ENCODE measurements around the gene RBM47.
"Not testable (repeated sequence)": the region's sequence is repeated elsewhere in the genome, so short reads cannot be mapped to it uniquely, and the experiment has no call there.

Gene RBM47

GRCh38 chr4:40561543-40562177, 68.0 kb downstream of the RBM47 start:
- not testable (repeated sequence) for DNase-seq

- DNase-seq, result no peak
Observed at GRCh38 chr4:40559585-40560465, 69.8 kb downstream of the RBM47 start.

- no peak for DNase-seq
Observed at GRCh38 chr4:40557736-40558135, 71.9 kb downstream of the RBM47 start.

- DNase-seq, result no peak
Observed at GRCh38 chr4:40555176-40555900, 74.3 kb downstream of the RBM47 start.

GRCh38 chr4:40554641-40555040, 75.0 kb downstream of the RBM47 start:
- DNase-seq, result not testable (repeated sequence)

- DNase-seq, result no peak
Observed at GRCh38 chr4:40553995-40554394, 75.7 kb downstream of the RBM47 start.

- DNase-seq, result no peak
Observed at GRCh38 chr4:40552536-40552935, 77.1 kb downstream of the RBM47 start.

GRCh38 chr4:40551568-40552136, 78.0 kb downstream of the RBM47 start:
- DNase-seq, result not testable (repeated sequence)

GRCh38 chr4:40550948-40551462, 78.7 kb downstream of the RBM47 start:
- DNase-seq, result no peak

- DNase-seq, result no peak
Observed at GRCh38 chr4:40550196-40550595, 79.5 kb downstream of the RBM47 start.

- no peak for DNase-seq
Observed at GRCh38 chr4:40548256-40548655, 81.4 kb downstream of the RBM47 start.

- no peak for DNase-seq
Observed at GRCh38 chr4:40547789-40548132, 81.9 kb downstream of the RBM47 start.

- no peak for DNase-seq
Observed at GRCh38 chr4:40546969-40547788, 82.5 kb downstream of the RBM47 start.

GRCh38 chr4:40546506-40546905, 83.2 kb downstream of the RBM47 start:
- DNase-seq, result no peak

GRCh38 chr4:40545487-40545886, 84.2 kb downstream of the RBM47 start:
- DNase-seq, result not testable (repeated sequence)

- no peak for DNase-seq
Observed at GRCh38 chr4:40544221-40544620, 85.4 kb downstream of the RBM47 start.

GRCh38 chr4:40540800-40541199, 88.9 kb downstream of the RBM47 start:
- DNase-seq, result no peak

- no peak for DNase-seq
Observed at GRCh38 chr4:40536032-40536431, 93.6 kb downstream of the RBM47 start.

- no peak for DNase-seq
Observed at GRCh38 chr4:40531636-40532023, 98.0 kb downstream of the RBM47 start.

GRCh38 chr4:40530961-40531635, 98.6 kb downstream of the RBM47 start:
- DNase-seq, result no peak

- DNase-seq, result no peak
Observed at GRCh38 chr4:40526741-40527140, 102.9 kb downstream of the RBM47 start.
